ENCODE measurements around the gene ACBD4.

DNA sequence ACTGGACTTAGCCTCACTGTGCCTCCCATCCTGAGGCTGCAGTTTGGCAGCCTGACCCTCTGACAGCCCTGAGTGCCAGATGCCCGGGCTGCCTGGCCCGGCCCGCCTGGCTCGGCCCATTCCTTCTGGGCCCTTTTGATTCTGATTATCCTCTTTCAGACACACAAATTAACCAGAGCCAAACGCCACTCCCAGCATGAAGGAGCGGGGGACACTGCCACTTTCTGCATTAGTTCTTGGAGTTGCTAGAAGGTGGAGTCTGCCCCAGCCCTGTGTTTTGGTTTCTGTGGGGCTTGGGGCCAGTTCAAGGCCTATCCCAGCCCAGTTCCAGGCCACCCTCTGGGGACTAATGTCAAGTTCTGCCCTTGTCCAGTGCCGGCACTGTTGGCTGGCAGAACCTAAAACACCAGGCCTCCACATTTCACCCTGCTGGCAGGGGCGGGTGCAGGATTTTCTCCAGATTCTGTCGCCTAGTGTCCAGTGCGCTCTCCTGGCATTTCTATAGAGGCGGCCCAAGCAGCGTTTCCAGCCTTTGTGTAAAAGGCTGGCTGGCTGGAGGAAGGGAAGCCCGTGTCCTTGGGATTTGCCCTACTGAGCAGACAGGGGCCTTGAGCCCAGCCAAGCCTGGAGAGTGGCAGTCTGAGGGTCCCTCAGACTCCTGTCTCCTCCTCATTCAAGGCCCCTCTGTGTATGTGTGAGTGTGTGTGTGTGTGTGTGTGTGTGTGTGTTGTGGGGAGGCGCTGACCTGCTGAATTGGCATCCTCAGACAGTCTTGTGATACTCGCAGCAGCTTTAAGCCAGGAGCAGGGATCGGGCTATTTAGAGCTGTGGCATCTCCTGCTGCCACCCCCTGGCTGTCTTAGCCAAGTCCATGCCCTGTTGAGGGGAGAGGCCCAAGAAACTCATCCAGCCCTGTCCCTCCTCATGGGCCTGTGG lies 24.5 kb upstream of the ACBD4 start:
- TF ChIP-seq, protein P1, sequence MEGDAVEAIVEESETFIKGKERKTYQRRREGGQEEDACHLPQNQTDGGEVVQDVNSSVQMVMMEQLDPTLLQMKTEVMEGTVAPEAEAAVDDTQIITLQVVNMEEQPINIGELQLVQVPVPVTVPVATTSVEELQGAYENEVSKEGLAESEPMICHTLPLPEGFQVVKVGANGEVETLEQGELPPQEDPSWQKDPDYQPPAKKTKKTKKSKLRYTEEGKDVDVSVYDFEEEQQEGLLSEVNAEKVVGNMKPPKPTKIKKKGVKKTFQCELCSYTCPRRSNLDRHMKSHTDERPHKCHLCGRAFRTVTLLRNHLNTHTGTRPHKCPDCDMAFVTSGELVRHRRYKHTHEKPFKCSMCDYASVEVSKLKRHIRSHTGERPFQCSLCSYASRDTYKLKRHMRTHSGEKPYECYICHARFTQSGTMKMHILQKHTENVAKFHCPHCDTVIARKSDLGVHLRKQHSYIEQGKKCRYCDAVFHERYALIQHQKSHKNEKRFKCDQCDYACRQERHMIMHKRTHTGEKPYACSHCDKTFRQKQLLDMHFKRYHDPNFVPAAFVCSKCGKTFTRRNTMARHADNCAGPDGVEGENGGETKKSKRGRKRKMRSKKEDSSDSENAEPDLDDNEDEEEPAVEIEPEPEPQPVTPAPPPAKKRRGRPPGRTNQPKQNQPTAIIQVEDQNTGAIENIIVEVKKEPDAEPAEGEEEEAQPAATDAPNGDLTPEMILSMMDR (IDR thresholded peaks at IDR 0.05; ENCODE audit: low read length), result no peak
- TF ChIP-seq EZH2 (IDR thresholded peaks at IDR 0.05; ENCODE audit: borderline replicate concordance, low read length), result no peak
